K562 (cell line): ENCODE results near the gene SLC4A2. TPM values are rescaled to one million over a fixed set of nuclear protein-coding genes. Genes with fewer than 3 reads are reported as not detected.
A peak's percentile ranks its signal among the peaks of the same experiment; 100 is the strongest.

Experiments
- ARID1B ChIP-seq: fragments of 450-650 bp; IDR thresholded peaks from 2 replicates; pipeline ENCODE4 v1.6.1; 2016; ENCODE audit warnings: antibody characterized with exemption, mild to moderate bottlenecking, inconsistent platforms
- HDAC1 ChIP-seq, 2 experiments: fragments of 450-650 bp; IDR thresholded peaks; 2 replicates each; pipeline ENCODE4 v1.6.1; 2016 to 2017; ENCODE audit warnings: inconsistent platforms in 1 of 2, mild to moderate bottlenecking in 1 of 2, moderate library complexity in 1 of 2
- IRF1 ChIP-seq: sonication (generic); formaldehyde crosslinking; IDR thresholded peaks from 2 replicates; pipeline ENCODE4 v1.8.0; 2022; ENCODE audit warnings: missing genetic modification reagents, mild to moderate bottlenecking, borderline replicate concordance
- MAX ChIP-seq: sonication (generic); formaldehyde crosslinking; IDR thresholded peaks from 2 replicates; pipeline ENCODE4 v1.9.0; 2022; ENCODE audit warnings: mild to moderate bottlenecking, missing genetic modification reagents
- MLLT1 ChIP-seq, 2 experiments: fragments of 450-650 bp; IDR thresholded peaks; 2 replicates each; pipeline ENCODE4 v1.6.1; 2016
- NKRF ChIP-seq: fragments of 450-650 bp; IDR thresholded peaks from 2 replicates; pipeline ENCODE4 v1.6.1; 2016; ENCODE audit warnings: borderline replicate concordance
- NR2C2 ChIP-seq, 2 experiments: fragments of 200-800 bp in 1 of 2; sonication (Bioruptor generic) in 1 of 2; sonication (generic) in 1 of 2; formaldehyde crosslinking in 1 of 2; IDR thresholded peaks; 2 replicates each; pipeline versions ENCODE4 v1.6.1 to v1.8.0; 2016 to 2022; ENCODE audit warnings: mild to moderate bottlenecking in 1 of 2, missing compliant biosample characterization in 1 of 2, missing genetic modification characterization in 1 of 2, missing genetic modification reagents in 1 of 2
- RBM39 ChIP-seq: fragments of 200-400 bp; formaldehyde crosslinking; optimal IDR thresholded peaks from 2 replicates; pipeline ENCODE3; 2018; ENCODE audit warnings: low read depth, low read length
- RREB1 ChIP-seq: fragments of 250-450 bp; sonication (Bioruptor Pico); IDR thresholded peaks from 2 replicates; pipeline ENCODE4 v1.4.0; 2020
- SRF ChIP-seq, 2 experiments: fragments of 250-450, 450-650 bp in 1 of 2; sonication (Bioruptor Pico) in 1 of 2; sonication (generic) in 1 of 2; formaldehyde crosslinking; IDR thresholded peaks; 2 replicates each; pipeline versions ENCODE4 v1.5.0 to v1.5.1; 2020 to 2022; ENCODE audit warnings: mild to moderate bottlenecking in 1 of 2, missing genetic modification reagents in 1 of 2
- TFAP4 ChIP-seq: sonication (generic); formaldehyde crosslinking; IDR thresholded peaks from 2 replicates; pipeline ENCODE4 v1.8.0; 2022; ENCODE audit warnings: missing genetic modification reagents, mild to moderate bottlenecking, moderate library complexity, borderline replicate concordance
- U2AF2 ChIP-seq: fragments of 200-400 bp; formaldehyde crosslinking; optimal IDR thresholded peaks from 2 replicates; pipeline ENCODE3; 2017; ENCODE audit warnings: low read depth, mild to moderate bottlenecking, low read length
- ZNF184 ChIP-seq: sonication (generic); formaldehyde crosslinking; IDR thresholded peaks from 2 replicates; pipeline ENCODE4 v1.5.0; 2020; ENCODE audit warnings: missing genetic modification reagents
- ZNF589 ChIP-seq: fragments of 200-800 bp; sonication (Bioruptor generic); IDR thresholded peaks from 2 replicates; pipeline ENCODE4 v1.6.1; 2016; ENCODE audit warnings: low read depth, missing genetic modification characterization, missing compliant biosample characterization
- polyA plus RNA-seq, 8 experiments: library from polyadenylated mRNA; depleted of rRNA in 4 of 8; stranded (reverse) in 5 of 8; unstranded in 3 of 8; fragments of >200 nt; fragmentation: Nextera tagmentation in 2 of 8; fragmentation: Illumina TruSeq in 1 of 8; extraction: Ambion mirVana in 2 of 8; extraction: Trizol in 1 of 8; gene quantifications; 2 replicates each; pipeline versions ENCODE4 v1.2.1 to v1.2.3, GENCODE V29; 2011 to 2014; ENCODE audit warnings: inconsistent platforms in 1 of 8, missing spikeins in 1 of 8
- total RNA-seq, 7 experiments: library from RNA; depleted of rRNA in 6 of 7; stranded (reverse); fragments of >200 nt in 6 of 7; fragmentation: Illumina TruSeq in 2 of 7; extraction: Trizol in 2 of 7; gene quantifications; 2 replicates each; pipeline versions ENCODE4 v1.2.1 to v1.2.3, GENCODE V29; 2011 to 2021; ENCODE audit warnings: low replicate concordance in 1 of 7

SLC4A2 gene
- total and polyA plus RNA-seq, 9 of the 15 experiments (the other 6 are each of a cell fraction or from before 2014, with no cell fraction given) = 11.4 to 375 (median 130) TPM

- TF ChIP-seq IRF1 (CRISPR knock-in tag) (0 out of 2 replicates have a peak, but pooled peaks have one; percentile 17), SRF (CRISPR knock-in tag; IDR thresholded peaks at IDR 0.05) (peak; percentile 1 to 40; a peak in 1 of 4 replicates), MAX (CRISPR knock-in tag) (peak; percentile 57), RREB1 (CRISPR knock-in tag) (0 out of 2 replicates have a peak, but pooled peaks have one; percentile 64), RBM39 (peak; percentile 42), ZNF589 (CRISPR knock-in tag) (0 out of 2 replicates have a peak, but pooled peaks have one; percentile 29), U2AF2 (no peak), ARID1B (peak; percentile 44; the same call in 1 of the 2 replicates), TFAP4 (CRISPR knock-in tag) (no peak), MLLT1 (IDR thresholded peaks at IDR 0.05) (0 out of 4 replicates have a peak, but pooled peaks of 1 of the 2 experiments have one; percentile 27), NKRF (peak; percentile 83), HDAC1 (IDR thresholded peaks at IDR 0.05) (peak in 1 of 2 experiments; percentile 66; a peak in 1 of 4 replicates), NR2C2 (CRISPR knock-in tag; IDR thresholded peaks at IDR 0.05) (no peak), NR2C2 (tag; IDR thresholded peaks at IDR 0.05) (no peak; the same call in 1 of the 2 replicates), ZNF184 (no peak)
Measured at GRCh38 chr7:151080067-151080521, 20.7 kb downstream of the SLC4A2 start (continued).
